Large intestine (tissue), 3 donors: ENCODE results near the gene TNFSF11. TPM values are rescaled to one million over a fixed set of nuclear protein-coding genes. Genes with fewer than 3 reads are reported as not detected.

ENCODE experiments used
- DNase-seq, 2 donors: peaks; one replicate each; pipeline versions ENCODE4 v3.0.0 to v3.0.0-alpha.2; 2013
- H3K27ac ChIP-seq: one replicate; pipeline ENCODE4 v1.5.1; 2013; ENCODE audit warnings: low read length
- H3K27me3 ChIP-seq: 2 replicates; pipeline ENCODE4 v1.6.1; 2013; ENCODE audit warnings: low read length; ENCODE audit not compliant: control insufficient read depth, insufficient read depth
- H3K36me3 ChIP-seq: 2 replicates; pipeline ENCODE4 v1.6.1; 2013; ENCODE audit warnings: low read length; ENCODE audit not compliant: control insufficient read depth, insufficient read depth
- H3K4me1 ChIP-seq: one replicate; pipeline ENCODE4 v1.6.1; 2013; ENCODE audit warnings: low read length; ENCODE audit not compliant: control insufficient read depth, insufficient read depth
- H3K4me3 ChIP-seq: one replicate; pipeline ENCODE4 v1.5.1; 2013; ENCODE audit warnings: low read length
- H3K9me3 ChIP-seq: one replicate; pipeline ENCODE4 v1.6.1; 2013; ENCODE audit warnings: mild to moderate bottlenecking, low read depth, low read length, moderate library complexity; ENCODE audit not compliant: control insufficient read depth
- WGBS: methylation state at CpG from one replicate; pipeline ENCODE4 v1.1.5; 2013; ENCODE audit warnings: low lambda C conversion rate; ENCODE audit not compliant: insufficient coverage; 5-methylcytosine and 5-hydroxymethylcytosine counted together
- polyA plus RNA-seq: library from polyadenylated mRNA; unstranded; fragments of 120-200 nt; gene quantifications from one replicate; pipeline ENCODE4 v1.2.1, GENCODE V29; 2013

TNFSF11 gene
- polyA plus RNA-seq, 1 donor, result 1.3 TPM

GRCh38 chr13:42591602-42592001 is 17.6 kb downstream of the TNFSF11 start:
- Histone ChIP-seq H3K4me1 (no peaks in the 10 kb centered on the region), H3K9me3 (no peaks in the 10 kb centered on the region), H3K27ac (no peak overlapping the region), H3K27me3 (peaks cover 4% of the 10 kb centered on the region), H3K4me3 (no peak overlapping the region), H3K36me3 (no peaks in the 10 kb centered on the region)
- no CpG with 5 or more reads among the region's 4 CpGs for WGBS
- DNase-seq, result no peak

GRCh38 chr13:42592915-42593900 is 19.3 kb downstream of the TNFSF11 start:
- DNase-seq, result no peak
- Histone ChIP-seq H3K36me3 (no peaks in the 10 kb centered on the region), H3K27ac (no peak overlapping the region), H3K4me3 (no peak overlapping the region), H3K4me1 (no peaks in the 10 kb centered on the region), H3K9me3 (no peaks in the 10 kb centered on the region), H3K27me3 (peaks cover 2% of the 10 kb centered on the region)
- 20% methylated on average over 1 of the region's 8 CpGs for WGBS

- H3K27ac ChIP-seq, result no peak overlapping the region
- H3K36me3 ChIP-seq, result no peaks in the 10 kb centered on the region
- WGBS, result 18% methylated on average over 3 of the region's 7 CpGs
- peaks cover 2% of the 10 kb centered on the region for H3K27me3 ChIP-seq
- peak; percentile 26 to 37 for DNase-seq
- no peaks in the 10 kb centered on the region for H3K4me1 ChIP-seq
- no peak overlapping the region for H3K4me3 ChIP-seq
- no peaks in the 10 kb centered on the region for H3K9me3 ChIP-seq
These were observed 20.7 kb downstream of the TNFSF11 start for GRCh38 chr13:42594481-42595252.

GRCh38 chr13:42595253-42595571 is 21.3 kb downstream of the TNFSF11 start:
- DNase-seq, result no peak

GRCh38 chr13:42597505-42597904 is 23.6 kb downstream of the TNFSF11 start:
- H3K4me1 ChIP-seq, result no peaks in the 10 kb centered on the region

More at GRCh38 chr13:42595253-42595571, 21.3 kb downstream of the TNFSF11 start:
- Histone ChIP-seq H3K4me3 (no peak overlapping the region), H3K4me1 (no peaks in the 10 kb centered on the region), H3K27me3 (peaks cover 2% of the 10 kb centered on the region), H3K27ac (no peak overlapping the region), H3K9me3 (no peaks in the 10 kb centered on the region), H3K36me3 (no peaks in the 10 kb centered on the region)
- no CpG with 5 or more reads among the region's 4 CpGs for WGBS

GRCh38 chr13:42600943-42601342 is 27.0 kb downstream of the TNFSF11 start:
- Histone ChIP-seq H3K9me3 (no peaks in the 10 kb centered on the region), H3K27ac (no peak overlapping the region), H3K4me1 (no peaks in the 10 kb centered on the region), H3K27me3 (no peaks in the 10 kb centered on the region), H3K4me3 (no peak overlapping the region), H3K36me3 (no peaks in the 10 kb centered on the region)
- DNase-seq, result no peak
- WGBS, result no CpG with 5 or more reads among the region's 1 CpG

More at GRCh38 chr13:42597505-42597904, 23.6 kb downstream of the TNFSF11 start:
- no peak overlapping the region for H3K27ac ChIP-seq
- no peak for DNase-seq
- no peak overlapping the region for H3K4me3 ChIP-seq
- 83% methylated on average over 1 of the region's 4 CpGs for WGBS
- H3K27me3 ChIP-seq, result no peaks in the 10 kb centered on the region
- no peaks in the 10 kb centered on the region for H3K9me3 ChIP-seq
- H3K36me3 ChIP-seq, result no peaks in the 10 kb centered on the region

- Histone ChIP-seq H3K27ac (no peak overlapping the region), H3K9me3 (no peaks in the 10 kb centered on the region), H3K36me3 (no peaks in the 10 kb centered on the region), H3K4me1 (no peaks in the 10 kb centered on the region), H3K27me3 (no peaks in the 10 kb centered on the region), H3K4me3 (no peak overlapping the region)
- no CpG with 5 or more reads among the region's 1 CpG for WGBS
- DNase-seq, result peak; percentile 6 to 14
These were observed 29.0 kb downstream of the TNFSF11 start for GRCh38 chr13:42602906-42603305.

- Histone ChIP-seq H3K36me3 (no peaks in the 10 kb centered on the region), H3K27ac (peak overlapping the region; percentile 41), H3K27me3 (no peaks in the 10 kb centered on the region), H3K4me3 (no peak overlapping the region), H3K9me3 (no peaks in the 10 kb centered on the region), H3K4me1 (no peaks in the 10 kb centered on the region)
- no peak for DNase-seq
- no CpG with 5 or more reads among the region's 2 CpGs for WGBS
These were observed 29.6 kb downstream of the TNFSF11 start for GRCh38 chr13:42603571-42603970.

GRCh38 chr13:42607546-42607945 is 33.6 kb downstream of the TNFSF11 start:
- H3K4me1 ChIP-seq, result no peaks in the 10 kb centered on the region
- no peaks in the 10 kb centered on the region for H3K27me3 ChIP-seq
- 86% methylated on average over 2 of the region's 2 CpGs for WGBS
- no peaks in the 10 kb centered on the region for H3K9me3 ChIP-seq
- no peak overlapping the region for H3K27ac ChIP-seq
- DNase-seq, result no peak
- H3K36me3 ChIP-seq, result no peaks in the 10 kb centered on the region
- no peak overlapping the region for H3K4me3 ChIP-seq

GRCh38 chr13:42610649-42611048 is 36.7 kb downstream of the TNFSF11 start:
- no peak overlapping the region for H3K4me3 ChIP-seq
- 100% methylated on average over 1 of the region's 2 CpGs for WGBS
- H3K27ac ChIP-seq, result no peak overlapping the region
- H3K36me3 ChIP-seq, result no peaks in the 10 kb centered on the region
- H3K4me1 ChIP-seq, result no peaks in the 10 kb centered on the region
- no peaks in the 10 kb centered on the region for H3K27me3 ChIP-seq
- no peak for DNase-seq
- H3K9me3 ChIP-seq, result no peaks in the 10 kb centered on the region
